Body of pancreas (tissue), 4 donors: ENCODE measurements around the gene NTRK1.

Experiments used
- POLR2A ChIP-seq, 3 donors: fragments of 450-650 bp; IDR thresholded peaks; one replicate each; pipeline ENCODE4 v1.6.1; 2016; ENCODE audit warnings: antibody characterized with exemption in 3 of 3, mild to moderate bottlenecking in 2 of 3
- TF ChIP-seq, protein P1 (sequence below), 7 experiments: fragments of 450-650 bp in 4 of 7; fragments of 200-600 bp in 3 of 7; sonication (generic) in 3 of 7; IDR thresholded peaks; one replicate each; pipeline ENCODE4 v1.5.1; 2016 to 2019; ENCODE audit warnings: antibody characterized with exemption in 7 of 7

DNA sequence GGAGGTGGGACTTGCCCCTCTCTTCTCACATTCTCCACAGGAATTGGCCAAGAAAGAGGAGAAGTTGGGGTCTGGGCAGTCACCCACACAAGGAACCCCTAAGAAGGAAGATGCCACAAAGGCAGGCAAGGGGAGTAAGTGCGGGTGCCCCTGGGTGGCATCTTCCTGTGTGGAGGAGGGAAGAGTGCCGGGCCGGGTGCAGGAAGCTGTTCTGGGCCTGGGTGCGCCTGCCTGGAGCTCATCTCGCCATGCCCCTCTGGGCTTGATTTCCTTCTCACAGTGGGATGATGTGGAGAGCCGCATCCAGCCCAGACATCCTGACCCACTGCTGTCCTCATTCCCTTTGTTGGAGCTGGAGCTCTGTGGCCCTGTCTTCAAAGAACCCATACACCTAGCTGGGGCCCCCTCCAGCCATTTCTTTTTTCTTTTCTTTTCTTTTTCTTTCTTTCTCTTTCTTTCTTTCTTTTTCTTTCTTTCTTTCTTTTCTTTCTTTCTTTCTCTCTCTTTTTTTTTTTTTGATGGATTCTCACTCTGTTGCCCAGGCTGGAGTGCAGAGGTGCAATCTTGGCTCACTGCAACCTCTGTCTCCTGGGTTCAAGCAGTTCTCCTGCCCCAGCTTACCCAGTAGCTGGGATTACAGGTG is 69.1 kb downstream of the NTRK1 start:
- TF ChIP-seq, protein P1, sequence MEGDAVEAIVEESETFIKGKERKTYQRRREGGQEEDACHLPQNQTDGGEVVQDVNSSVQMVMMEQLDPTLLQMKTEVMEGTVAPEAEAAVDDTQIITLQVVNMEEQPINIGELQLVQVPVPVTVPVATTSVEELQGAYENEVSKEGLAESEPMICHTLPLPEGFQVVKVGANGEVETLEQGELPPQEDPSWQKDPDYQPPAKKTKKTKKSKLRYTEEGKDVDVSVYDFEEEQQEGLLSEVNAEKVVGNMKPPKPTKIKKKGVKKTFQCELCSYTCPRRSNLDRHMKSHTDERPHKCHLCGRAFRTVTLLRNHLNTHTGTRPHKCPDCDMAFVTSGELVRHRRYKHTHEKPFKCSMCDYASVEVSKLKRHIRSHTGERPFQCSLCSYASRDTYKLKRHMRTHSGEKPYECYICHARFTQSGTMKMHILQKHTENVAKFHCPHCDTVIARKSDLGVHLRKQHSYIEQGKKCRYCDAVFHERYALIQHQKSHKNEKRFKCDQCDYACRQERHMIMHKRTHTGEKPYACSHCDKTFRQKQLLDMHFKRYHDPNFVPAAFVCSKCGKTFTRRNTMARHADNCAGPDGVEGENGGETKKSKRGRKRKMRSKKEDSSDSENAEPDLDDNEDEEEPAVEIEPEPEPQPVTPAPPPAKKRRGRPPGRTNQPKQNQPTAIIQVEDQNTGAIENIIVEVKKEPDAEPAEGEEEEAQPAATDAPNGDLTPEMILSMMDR (IDR thresholded peaks at IDR 0.05) = no peak
- no peak for TF ChIP-seq POLR2A (IDR thresholded peaks at IDR 0.05)
